HG03432 (cell line): ENCODE measurements around the gene TFDP2.
A peak's percentile ranks its signal among the peaks of the same experiment; 100 is the strongest.
"Not testable (repeated sequence)": the region's sequence is repeated elsewhere in the genome, so short reads cannot be mapped to it uniquely, and the experiment has no call there.

Experiments used
- ATAC-seq: cut with Tn5 transposase; IDR thresholded peaks from one replicate; pipeline ENCODE4 v1.9.1; 2021; ENCODE audit warnings: mild to moderate bottlenecking, moderate library complexity; ENCODE audit not compliant: unreplicated experiment

TFDP2 gene

GRCh38 chr3:142028243-142028777 lies 121.0 kb downstream of the TFDP2 start:
- peak; percentile 65 for ATAC-seq

GRCh38 chr3:142027735-142028134 lies 121.6 kb downstream of the TFDP2 start:
- ATAC-seq: peak; percentile 68

- ATAC-seq: no peak
Measured at GRCh38 chr3:142027300-142027699, 122.0 kb downstream of the TFDP2 start.

- no peak for ATAC-seq
Measured at GRCh38 chr3:142026333-142026732, 123.0 kb downstream of the TFDP2 start.

GRCh38 chr3:142022381-142022780 lies 127.0 kb downstream of the TFDP2 start:
- peak; percentile 74 for ATAC-seq

GRCh38 chr3:142021127-142021526 lies 128.2 kb downstream of the TFDP2 start:
- ATAC-seq: no peak

- peak; percentile 81 for ATAC-seq
Measured at GRCh38 chr3:142019794-142020320, 129.5 kb downstream of the TFDP2 start.

GRCh38 chr3:142013993-142014392 lies 135.4 kb downstream of the TFDP2 start:
- no peak for ATAC-seq

GRCh38 chr3:142013326-142013980 lies 135.9 kb downstream of the TFDP2 start:
- no peak for ATAC-seq

- ATAC-seq: no peak
Measured at GRCh38 chr3:142009029-142009428, 140.3 kb downstream of the TFDP2 start.

- no peak for ATAC-seq
Measured at GRCh38 chr3:142007710-142008399, 141.5 kb downstream of the TFDP2 start.

- not testable (repeated sequence) for ATAC-seq
Measured at GRCh38 chr3:142004957-142005356, 144.4 kb downstream of the TFDP2 start.

GRCh38 chr3:142004025-142004424 lies 145.3 kb downstream of the TFDP2 start:
- no peak for ATAC-seq

GRCh38 chr3:142003291-142003690 lies 146.1 kb downstream of the TFDP2 start:
- ATAC-seq: no peak

- ATAC-seq: no peak
Measured at GRCh38 chr3:142000325-142000870, 148.9 kb downstream of the TFDP2 start.

GRCh38 chr3:141998669-141999290 lies 150.6 kb downstream of the TFDP2 start:
- no peak for ATAC-seq

- peak; percentile 59 for ATAC-seq
Measured at GRCh38 chr3:141996437-141996836, 152.9 kb downstream of the TFDP2 start.

GRCh38 chr3:141994856-141995255 lies 154.5 kb downstream of the TFDP2 start:
- no peak for ATAC-seq

GRCh38 chr3:141992512-141992911 lies 156.8 kb downstream of the TFDP2 start:
- peak; percentile 55 for ATAC-seq

- no peak for ATAC-seq
Measured at GRCh38 chr3:141986548-141987107, 162.7 kb downstream of the TFDP2 start.

GRCh38 chr3:141981084-141981483 lies 168.3 kb downstream of the TFDP2 start:
- no peak for ATAC-seq
